HepG2 (cell line): Measurements from ENCODE around the gene SYNJ2. TPM values are rescaled to one million over a fixed set of nuclear protein-coding genes. Genes with fewer than 3 reads are reported as not detected.

Experiments used
- ATAC-seq: fragments of 200-7000 bp; cut with Tn5 transposase; 3 replicates; pipeline ENCODE4 v1.9.1; 2020; ENCODE audit warnings: mild to moderate bottlenecking, moderate library complexity
- BruUV-seq: library from RNA; stranded (reverse); fragments of 400-500 nt; replicated peaks from 2 replicates; lab custom pipeline; 2021; lab: Mats Ljungman, UMichigan
- CTCF ChIA-PET: fragments of 300-600 bp; formaldehyde crosslinking; extraction: SDS; loops from one replicate; lab custom pipeline; 2021; ENCODE audit warnings: low total read pairs, inconsistent platforms, low intra/inter-chr PET ratio; lab: Yijun Ruan, JAX
- POLR2A ChIA-PET: fragments of 350-600 bp; sonication (Branson Sonifier 250); formaldehyde crosslinking; loops from one replicate; lab custom pipeline; 2020; ENCODE audit warnings: antibody characterized with exemption, inconsistent platforms; lab: Yijun Ruan, JAX
- DNase-seq: peaks from one replicate; pipeline ENCODE4 v3.0.0-alpha.2; 2015; ENCODE audit warnings: low spot score
- FAIRE-seq: peaks from 3 replicates; lab custom pipeline; 2011; peaks lifted over from hg19 to GRCh38; lab: Jason Lieb, UNC
- H2AFZ ChIP-seq: one replicate; pipeline ENCODE4 v1.6.1; 2011; ENCODE audit warnings: low read length, inconsistent platforms
- H3K27ac ChIP-seq: fragments of 300-600 bp; 3 replicates; pipeline ENCODE4 v1.8.0; 2011; ENCODE audit warnings: mixed run types, mild to moderate bottlenecking, mixed read lengths, low read length, inconsistent platforms; ENCODE audit not compliant: insufficient read depth; ENCODE audit errors: extremely low read length
- H3K27me3 ChIP-seq, 2 experiments: fragments of 200-600 bp in 1 of 2; 2 replicates in 1 of 2; 3 replicates in 1 of 2; pipeline versions ENCODE4 v1.6.0 to v1.8.0; 2011; ENCODE audit warnings: low read length in 2 of 2, mild to moderate bottlenecking in 2 of 2, moderate library complexity in 2 of 2, inconsistent platforms in 1 of 2; ENCODE audit not compliant: insufficient read depth in 2 of 2, control insufficient read depth in 1 of 2
- H3K36me3 ChIP-seq, 2 experiments: fragments of 200-600 bp in 1 of 2; replicated peaks in 1 of 2; 2 replicates in 1 of 2; 3 replicates in 1 of 2; pipeline versions ENCODE4 v1.5.1 to v1.8.0; 2011; ENCODE audit warnings: low read length in 2 of 2, inconsistent platforms in 1 of 2; ENCODE audit not compliant: insufficient read depth in 2 of 2, control insufficient read depth in 1 of 2
- H3K4me1 ChIP-seq: 2 replicates; pipeline ENCODE4 v1.5.1; 2012; ENCODE audit warnings: low read length, inconsistent platforms; ENCODE audit not compliant: insufficient read depth
- H3K4me2 ChIP-seq: 2 replicates; pipeline ENCODE4 v1.6.0; 2011; ENCODE audit warnings: low read depth, low read length, inconsistent platforms
- H3K4me3 ChIP-seq, 3 experiments: fragments of 200-600 bp in 1 of 3; sonication (generic), shearing (Covaris generic) in 1 of 3; replicated peaks in 1 of 3; 2 replicates each; pipeline ENCODE4 v1.5.1; 2011 to 2016; ENCODE audit warnings: low read length in 3 of 3, inconsistent platforms in 2 of 3, low read depth in 2 of 3, mild to moderate bottlenecking in 2 of 3, control low read depth in 1 of 3, mixed read lengths in 1 of 3; ENCODE audit not compliant: insufficient read depth in 1 of 3
- H3K79me2 ChIP-seq: one replicate; pipeline ENCODE4 v1.6.1; 2011; ENCODE audit warnings: low read length, inconsistent platforms; ENCODE audit not compliant: insufficient read depth
- H3K9ac ChIP-seq: 2 replicates; pipeline ENCODE4 v1.6.0; 2011; ENCODE audit warnings: mild to moderate bottlenecking, low read depth, low read length, inconsistent platforms; ENCODE audit not compliant: insufficient read depth
- H3K9me3 ChIP-seq: 2 replicates; pipeline ENCODE4 v1.5.1; 2012; ENCODE audit warnings: mild to moderate bottlenecking, low read length
- H4K20me1 ChIP-seq: 2 replicates; pipeline ENCODE4 v1.6.0; 2011; ENCODE audit warnings: inconsistent platforms, mild to moderate bottlenecking, low read length, moderate library complexity; ENCODE audit not compliant: insufficient read depth
- CAMTA2 ChIP-seq: sonication (generic); formaldehyde crosslinking; IDR thresholded peaks from 2 replicates; pipeline ENCODE4 v1.4.0; 2020; ENCODE audit warnings: mild to moderate bottlenecking, missing genetic modification reagents, borderline replicate concordance
- FOXJ3 ChIP-seq: sonication (generic); formaldehyde crosslinking; IDR thresholded peaks from 2 replicates; pipeline ENCODE4 v1.4.0; 2020; ENCODE audit warnings: missing genetic modification reagents, mild to moderate bottlenecking, borderline replicate concordance
- JDP2 ChIP-seq: sonication (generic); formaldehyde crosslinking; IDR thresholded peaks from 2 replicates; pipeline ENCODE4 v1.8.1; 2022; ENCODE audit warnings: missing genetic modification reagents, borderline replicate concordance
- KDM5B ChIP-seq: sonication (generic); formaldehyde crosslinking; IDR thresholded peaks from 2 replicates; pipeline ENCODE4 v1.4.0; 2020; ENCODE audit warnings: missing genetic modification reagents, mild to moderate bottlenecking, borderline replicate concordance
- NR1H2 ChIP-seq: sonication (generic); formaldehyde crosslinking; IDR thresholded peaks from 2 replicates; pipeline ENCODE4 v1.8.1; 2022; ENCODE audit warnings: low read depth, missing genetic modification reagents, borderline replicate concordance
- RFX3 ChIP-seq: IDR thresholded peaks from 2 replicates; pipeline ENCODE4 v1.6.1; 2016; ENCODE audit warnings: missing biosample characterization, missing genetic modification reagents
- ZBTB38 ChIP-seq: sonication (generic); formaldehyde crosslinking; IDR thresholded peaks from 2 replicates; pipeline ENCODE4 v1.5.1; 2020; ENCODE audit warnings: mild to moderate bottlenecking, missing genetic modification reagents
- ZFAT ChIP-seq: sonication (generic); formaldehyde crosslinking; conservative IDR thresholded peaks from 2 replicates; pipeline ENCODE4 v1.8.1; 2023; ENCODE audit warnings: missing genetic modification reagents, inconsistent platforms
- ZFP36 ChIP-seq: fragments of 150-350 bp; IDR thresholded peaks from 2 replicates; pipeline ENCODE4 v1.6.1; 2018; ENCODE audit warnings: borderline replicate concordance, low read length, low read depth; ENCODE audit not compliant: partially characterized antibody
- ZNF230 ChIP-seq: sonication (generic); formaldehyde crosslinking; IDR thresholded peaks from 2 replicates; pipeline ENCODE4 v1.4.0; 2020; ENCODE audit warnings: mild to moderate bottlenecking, missing genetic modification reagents
- WGBS: methylation state at CpG from one replicate; pipeline ENCODE4 v1.1.6; 2017; ENCODE audit warnings: low lambda C conversion rate; 5-methylcytosine and 5-hydroxymethylcytosine counted together
- in situ Hi-C: cut with HindIII; loops from 2 replicates; pipeline ENCODE4 v1.10.0; 2017; ENCODE audit warnings: low pct_unique_long_range_greater_than_20kb; ENCODE audit not compliant: extremely low pct_ligation_motif_present
- intact Hi-C: fragments of 100-400 bp; cut with micrococcal nuclease; formaldehyde crosslinking; loops from one replicate; pipeline ENCODE4 v1.10.0; 2022; ENCODE audit not compliant: unreplicated experiment
- polyA plus RNA-seq, 8 experiments: library from polyadenylated mRNA; depleted of rRNA in 3 of 8; stranded (reverse) in 7 of 8; unstranded in 1 of 8; fragments of >200 nt; fragmentation: Illumina TruSeq in 4 of 8; extraction: Trizol in 4 of 8; gene quantifications; 2 replicates each; pipeline versions ENCODE4 v1.2.1 to v1.2.3, GENCODE V29; 2011 to 2016; ENCODE audit warnings: low read depth in 4 of 8, missing spikeins in 1 of 8, mixed read lengths in 1 of 8; ENCODE audit not compliant: insufficient read depth in 1 of 8
- total RNA-seq, 5 experiments: library from RNA; depleted of rRNA; stranded (reverse); fragments of >200 nt; fragmentation: Illumina TruSeq; extraction: Trizol; gene quantifications; 2 replicates each; pipeline ENCODE4 v1.2.3, GENCODE V29; 2016; ENCODE audit warnings: low read depth in 1 of 5
- TF ChIP-seq, protein P1 (sequence below): sonication (generic); formaldehyde crosslinking; IDR thresholded peaks from 2 replicates; pipeline ENCODE4 v1.4.0; 2020; ENCODE audit warnings: missing genetic modification reagents
- TF ChIP-seq, protein P2 (sequence below): sonication (generic); formaldehyde crosslinking; IDR thresholded peaks from 2 replicates; pipeline ENCODE4 v1.5.1; 2020; ENCODE audit warnings: mild to moderate bottlenecking, missing genetic modification reagents, moderate library complexity

The SYNJ2 gene
- total and polyA plus RNA-seq, 2 of the 13 experiments (the other 11 are each of a cell fraction or from before 2014, with no cell fraction given): 39.1 to 57.6 TPM

DNA sequence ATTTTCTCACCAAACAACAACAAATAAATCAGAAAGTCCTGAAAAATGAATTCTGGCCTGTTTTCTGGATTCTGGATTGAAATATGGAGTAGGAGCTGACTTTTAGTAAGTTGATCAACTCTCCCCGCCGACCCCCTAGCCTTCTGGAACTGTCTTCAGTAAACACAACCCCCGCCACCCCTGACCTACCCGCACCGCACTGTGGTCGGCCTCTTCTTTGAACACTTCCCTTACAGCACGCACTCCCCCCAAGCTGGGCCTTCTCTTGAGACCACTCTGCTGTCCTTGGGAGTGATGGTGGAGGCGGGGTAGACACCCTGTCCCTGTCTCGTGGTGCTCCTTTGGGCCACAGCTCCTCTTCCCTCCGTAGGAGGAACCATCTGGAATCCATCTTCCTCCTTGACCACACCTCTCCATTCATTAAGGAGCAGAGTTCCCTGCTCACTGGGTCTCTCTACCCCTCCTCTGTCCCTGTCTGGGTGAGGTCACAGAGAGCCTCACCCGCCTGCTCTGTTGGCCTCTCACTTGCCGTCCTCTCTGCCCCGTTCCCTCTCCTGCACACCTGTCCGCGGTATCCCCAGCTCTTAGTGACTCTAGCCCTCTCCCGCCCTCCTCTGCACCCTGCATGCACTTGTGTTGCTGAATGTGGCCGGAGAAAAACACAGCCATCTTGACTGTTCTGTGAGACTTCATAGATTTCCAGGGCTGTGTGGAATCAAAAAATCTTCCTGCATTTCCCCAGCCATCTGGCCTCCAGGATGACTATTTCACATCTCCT lies 19.1 kb downstream of the SYNJ2 start:
- Histone ChIP-seq H3K4me2 (no peak overlapping the region), H3K36me3 (peaks cover 33 to 59% of the 10 kb centered on the region in 2 experiments), H2AFZ (no peak overlapping the region), H3K27me3 (no peaks in the 10 kb centered on the region), H3K4me3 (no peak overlapping the region), H3K79me2 (peaks cover 95% of the 10 kb centered on the region), H3K9ac (no peak overlapping the region), H4K20me1 (peaks cover 64% of the 10 kb centered on the region), H3K27ac (peak overlapping the region; percentile 22), H3K4me1 (peaks cover 97% of the 10 kb centered on the region), H3K9me3 (no peaks in the 10 kb centered on the region)
- DNase-seq (no peak), FAIRE-seq (no peak), ATAC-seq (no peak)
- WGBS: 96% methylated on average over 17 of the region's 17 CpGs
- in situ Hi-C loops (no loop called here), intact Hi-C loops (no loop called here)
- POLR2A ChIA-PET: interaction anchor here (0.9 to 3.5 kb wide), 5 partner anchors 11 to 47 kb away, joined by 3 to 23 read pairs (median 10); no protein-coding TSS in a partner anchor
- BruUV-seq: no TSS peak
- TF ChIP-seq KDM5B (CRISPR knock-in tag) (0 out of 2 replicates have a peak, but pooled peaks have one; percentile 53), ZFP36 (no peak), ZFAT (CRISPR knock-in tag) (no peak), RFX3 (CRISPR knock-in tag) (no peak), ZNF230 (CRISPR knock-in tag) (no peak), JDP2 (CRISPR knock-in tag) (no peak), ZBTB38 (peak; percentile 89; the same call in 1 of the 2 replicates), CAMTA2 (CRISPR knock-in tag) (0 out of 2 replicates have a peak, but pooled peaks have one; percentile 33), NR1H2 (no peak), FOXJ3 (CRISPR knock-in tag) (no peak)
- TF ChIP-seq, protein P1, sequence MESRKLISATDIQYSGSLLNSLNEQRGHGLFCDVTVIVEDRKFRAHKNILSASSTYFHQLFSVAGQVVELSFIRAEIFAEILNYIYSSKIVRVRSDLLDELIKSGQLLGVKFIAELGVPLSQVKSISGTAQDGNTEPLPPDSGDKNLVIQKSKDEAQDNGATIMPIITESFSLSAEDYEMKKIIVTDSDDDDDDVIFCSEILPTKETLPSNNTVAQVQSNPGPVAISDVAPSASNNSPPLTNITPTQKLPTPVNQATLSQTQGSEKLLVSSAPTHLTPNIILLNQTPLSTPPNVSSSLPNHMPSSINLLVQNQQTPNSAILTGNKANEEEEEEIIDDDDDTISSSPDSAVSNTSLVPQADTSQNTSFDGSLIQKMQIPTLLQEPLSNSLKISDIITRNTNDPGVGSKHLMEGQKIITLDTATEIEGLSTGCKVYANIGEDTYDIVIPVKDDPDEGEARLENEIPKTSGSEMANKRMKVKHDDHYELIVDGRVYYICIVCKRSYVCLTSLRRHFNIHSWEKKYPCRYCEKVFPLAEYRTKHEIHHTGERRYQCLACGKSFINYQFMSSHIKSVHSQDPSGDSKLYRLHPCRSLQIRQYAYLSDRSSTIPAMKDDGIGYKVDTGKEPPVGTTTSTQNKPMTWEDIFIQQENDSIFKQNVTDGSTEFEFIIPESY (CRISPR knock-in tag): peak; percentile 34; the same call in 1 of the 2 replicates
- TF ChIP-seq, protein P2, sequence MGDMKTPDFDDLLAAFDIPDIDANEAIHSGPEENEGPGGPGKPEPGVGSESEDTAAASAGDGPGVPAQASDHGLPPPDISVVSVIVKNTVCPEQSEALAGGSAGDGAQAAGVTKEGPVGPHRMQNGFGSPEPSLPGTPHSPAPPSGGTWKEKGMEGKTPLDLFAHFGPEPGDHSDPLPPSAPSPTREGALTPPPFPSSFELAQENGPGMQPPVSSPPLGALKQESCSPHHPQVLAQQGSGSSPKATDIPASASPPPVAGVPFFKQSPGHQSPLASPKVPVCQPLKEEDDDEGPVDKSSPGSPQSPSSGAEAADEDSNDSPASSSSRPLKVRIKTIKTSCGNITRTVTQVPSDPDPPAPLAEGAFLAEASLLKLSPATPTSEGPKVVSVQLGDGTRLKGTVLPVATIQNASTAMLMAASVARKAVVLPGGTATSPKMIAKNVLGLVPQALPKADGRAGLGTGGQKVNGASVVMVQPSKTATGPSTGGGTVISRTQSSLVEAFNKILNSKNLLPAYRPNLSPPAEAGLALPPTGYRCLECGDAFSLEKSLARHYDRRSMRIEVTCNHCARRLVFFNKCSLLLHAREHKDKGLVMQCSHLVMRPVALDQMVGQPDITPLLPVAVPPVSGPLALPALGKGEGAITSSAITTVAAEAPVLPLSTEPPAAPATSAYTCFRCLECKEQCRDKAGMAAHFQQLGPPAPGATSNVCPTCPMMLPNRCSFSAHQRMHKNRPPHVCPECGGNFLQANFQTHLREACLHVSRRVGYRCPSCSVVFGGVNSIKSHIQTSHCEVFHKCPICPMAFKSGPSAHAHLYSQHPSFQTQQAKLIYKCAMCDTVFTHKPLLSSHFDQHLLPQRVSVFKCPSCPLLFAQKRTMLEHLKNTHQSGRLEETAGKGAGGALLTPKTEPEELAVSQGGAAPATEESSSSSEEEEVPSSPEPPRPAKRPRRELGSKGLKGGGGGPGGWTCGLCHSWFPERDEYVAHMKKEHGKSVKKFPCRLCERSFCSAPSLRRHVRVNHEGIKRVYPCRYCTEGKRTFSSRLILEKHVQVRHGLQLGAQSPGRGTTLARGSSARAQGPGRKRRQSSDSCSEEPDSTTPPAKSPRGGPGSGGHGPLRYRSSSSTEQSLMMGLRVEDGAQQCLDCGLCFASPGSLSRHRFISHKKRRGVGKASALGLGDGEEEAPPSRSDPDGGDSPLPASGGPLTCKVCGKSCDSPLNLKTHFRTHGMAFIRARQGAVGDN: peak; percentile 51
- CTCF ChIA-PET: no interaction called here
